ENCODE measurements around the gene LELP1. TPM values are rescaled to one million over a fixed set of nuclear protein-coding genes. Genes with fewer than 3 reads are reported as not detected.

The LELP1 gene
- total RNA-seq, 1 donor from 2014 or later, result not detected

Other genes starting within 250 kb of the LELP1 start
- not detected for gene SPRR4, start 232.8 kb upstream of the LELP1 start, total RNA-seq
- not detected for gene SPRR1A, start 219.3 kb upstream of the LELP1 start, total RNA-seq
- 0.53 TPM for gene SPRR3, start 201.7 kb upstream of the LELP1 start, total RNA-seq
- not detected for gene SPRR1B, start 172.2 kb upstream of the LELP1 start, total RNA-seq
- not detected for gene SPRR2D, start 162.3 kb upstream of the LELP1 start, total RNA-seq
- gene SPRR2A, start 145.9 kb upstream of the LELP1 start, total RNA-seq, result not detected
- gene SPRR2B, start 131.8 kb upstream of the LELP1 start, total RNA-seq, result not detected
- gene SPRR2E, start 108.9 kb upstream of the LELP1 start, total RNA-seq, result not detected
- gene SPRR2F, start 89.9 kb upstream of the LELP1 start, total RNA-seq, result not detected
- not detected for gene SPRR2G, start 52.5 kb upstream of the LELP1 start, total RNA-seq
- gene PRR9, start 14.2 kb downstream of the LELP1 start, total RNA-seq, result not detected
- not detected for gene LORICRIN, start 56.3 kb downstream of the LELP1 start, total RNA-seq
- gene PGLYRP3, start 109.5 kb downstream of the LELP1 start, total RNA-seq, result not detected
- not detected for gene PGLYRP4, start 145.4 kb downstream of the LELP1 start, total RNA-seq
- 764 TPM for gene S100A9, start 154.4 kb downstream of the LELP1 start, total RNA-seq
- not detected for gene S100A12, start 172.2 kb downstream of the LELP1 start, total RNA-seq
- gene S100A8, start 187.6 kb downstream of the LELP1 start, total RNA-seq, result 33.5 TPM
- gene S100A7A, start 213.1 kb downstream of the LELP1 start, total RNA-seq, result not detected

Measured in ascending aorta (tissue), 1 donor.